Fibroblast of lung (primary cell): ENCODE data around the gene C1RL. TPM values are rescaled to one million over a fixed set of nuclear protein-coding genes. Genes with fewer than 3 reads are reported as not detected.

Experiments
- DNase-seq, 2 donors: peaks; one replicate each; pipeline versions ENCODE4 v3.0.0 to v3.0.0-alpha.2; 2010; ENCODE audit warnings: low read depth in 2 of 2
- H2AFZ ChIP-seq: 2 replicates; pipeline ENCODE4 v1.5.1; 2012; ENCODE audit warnings: low read length, control low read depth, inconsistent platforms
- H3K27ac ChIP-seq: 2 replicates; pipeline ENCODE4 v1.5.1; 2011; ENCODE audit warnings: low read length, control low read depth; ENCODE audit not compliant: insufficient read depth
- H3K27me3 ChIP-seq: 2 replicates; pipeline ENCODE4 v1.5.1; 2011; ENCODE audit warnings: mild to moderate bottlenecking, low read length; ENCODE audit not compliant: control insufficient read depth, insufficient read depth
- H3K36me3 ChIP-seq: 2 replicates; pipeline ENCODE4 v1.5.1; 2011; ENCODE audit warnings: low read length; ENCODE audit not compliant: control insufficient read depth, insufficient read depth
- H3K4me1 ChIP-seq: 2 replicates; pipeline ENCODE4 v1.5.1; 2011; ENCODE audit warnings: low read length; ENCODE audit not compliant: control insufficient read depth, insufficient read depth; ENCODE audit errors: extremely low read depth
- H3K4me2 ChIP-seq: 2 replicates; pipeline ENCODE4 v1.5.1; 2011; ENCODE audit warnings: low read length, control low read depth; ENCODE audit not compliant: insufficient read depth; ENCODE audit errors: extremely low read depth
- H3K4me3 ChIP-seq, 4 experiments: fragments of 200-600 bp in 1 of 4; sonication (generic) in 1 of 4; replicated peaks in 1 of 4; 2 replicates each; pipeline ENCODE4 v1.5.1; 2011 to 2016; ENCODE audit warnings: low read length in 4 of 4, low read depth in 3 of 4, mild to moderate bottlenecking in 3 of 4, control low read depth in 2 of 4, inconsistent platforms in 1 of 4, mixed read lengths in 1 of 4; ENCODE audit not compliant: insufficient read depth in 1 of 4; ENCODE audit errors: control extremely low read depth in 1 of 4
- H3K79me2 ChIP-seq: 2 replicates; pipeline ENCODE4 v1.5.1; 2012; ENCODE audit warnings: mild to moderate bottlenecking, low read length, inconsistent platforms; ENCODE audit not compliant: control insufficient read depth, insufficient read depth
- H3K9ac ChIP-seq: 2 replicates; pipeline ENCODE4 v1.5.1; 2011; ENCODE audit warnings: mild to moderate bottlenecking, low read length, control low read depth; ENCODE audit not compliant: insufficient read depth
- H3K9me3 ChIP-seq: 2 replicates; pipeline ENCODE4 v1.5.1; 2012; ENCODE audit warnings: low read depth, low read length; ENCODE audit not compliant: control insufficient read depth, insufficient read depth
- H4K20me1 ChIP-seq: 2 replicates; pipeline ENCODE4 v1.5.1; 2011; ENCODE audit warnings: low read length; ENCODE audit not compliant: control insufficient read depth, insufficient read depth; ENCODE audit errors: extremely low read depth
- EZH2 ChIP-seq: IDR thresholded peaks from 2 replicates; pipeline ENCODE4 v1.5.1; 2012; ENCODE audit warnings: low read length, control low read depth, mild to moderate bottlenecking; ENCODE audit errors: missing control alignments
- polyA plus RNA-seq, 2 donors: library from polyadenylated mRNA; depleted of rRNA in 1 of 2; stranded (reverse) in 1 of 2; unstranded in 1 of 2; fragments of >200 nt; gene quantifications; 2 replicates each; pipeline ENCODE4 v1.2.1, GENCODE V29; 2011 to 2012; ENCODE audit warnings: missing spikeins in 1 of 2
- total RNA-seq: library from RNA; depleted of rRNA; stranded (reverse); fragments of >200 nt; gene quantifications from 2 replicates; pipeline ENCODE4 v1.2.1, GENCODE V29; 2014
- TF ChIP-seq, protein P1 (sequence below), 2 donors: IDR thresholded peaks in 1 of 2; conservative IDR thresholded peaks in 1 of 2; 1 replicate in 1 of 2; 2 replicates in 1 of 2; pipeline ENCODE4 v1.5.1; 2011 to 2012; ENCODE audit warnings: low read length in 2 of 2, control low read depth in 1 of 2, inconsistent platforms in 1 of 2, low read depth in 1 of 2, mild to moderate bottlenecking in 1 of 2

C1RL gene
- total and polyA plus RNA-seq, 2 donors (not counting 1 experiment from before 2014, with no cell fraction given) = 46.2 to 64.9 TPM

GRCh38 chr12:7139200-7139599 lies 30.2 kb upstream of the C1RL start:
- no peaks in the 10 kb centered on the region for H3K9me3 ChIP-seq
- H3K27ac ChIP-seq = no peak overlapping the region
- no peak overlapping the region for H2AFZ ChIP-seq
- H3K79me2 ChIP-seq = no peaks in the 10 kb centered on the region
- peaks cover 7% of the 10 kb centered on the region for H3K36me3 ChIP-seq
- no peaks in the 10 kb centered on the region for H3K4me1 ChIP-seq
- TF ChIP-seq, protein P1, sequence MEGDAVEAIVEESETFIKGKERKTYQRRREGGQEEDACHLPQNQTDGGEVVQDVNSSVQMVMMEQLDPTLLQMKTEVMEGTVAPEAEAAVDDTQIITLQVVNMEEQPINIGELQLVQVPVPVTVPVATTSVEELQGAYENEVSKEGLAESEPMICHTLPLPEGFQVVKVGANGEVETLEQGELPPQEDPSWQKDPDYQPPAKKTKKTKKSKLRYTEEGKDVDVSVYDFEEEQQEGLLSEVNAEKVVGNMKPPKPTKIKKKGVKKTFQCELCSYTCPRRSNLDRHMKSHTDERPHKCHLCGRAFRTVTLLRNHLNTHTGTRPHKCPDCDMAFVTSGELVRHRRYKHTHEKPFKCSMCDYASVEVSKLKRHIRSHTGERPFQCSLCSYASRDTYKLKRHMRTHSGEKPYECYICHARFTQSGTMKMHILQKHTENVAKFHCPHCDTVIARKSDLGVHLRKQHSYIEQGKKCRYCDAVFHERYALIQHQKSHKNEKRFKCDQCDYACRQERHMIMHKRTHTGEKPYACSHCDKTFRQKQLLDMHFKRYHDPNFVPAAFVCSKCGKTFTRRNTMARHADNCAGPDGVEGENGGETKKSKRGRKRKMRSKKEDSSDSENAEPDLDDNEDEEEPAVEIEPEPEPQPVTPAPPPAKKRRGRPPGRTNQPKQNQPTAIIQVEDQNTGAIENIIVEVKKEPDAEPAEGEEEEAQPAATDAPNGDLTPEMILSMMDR (conservative IDR thresholded peaks at IDR 0.05 in 1 of 2, IDR thresholded peaks at IDR 0.05 in 1 of 2; ENCODE audit: low read depth in 1 of 2, low read length in 2 of 2) = no peak
- no peak for TF ChIP-seq EZH2
- no peak for DNase-seq
- H4K20me1 ChIP-seq = no peaks in the 10 kb centered on the region
- H3K4me3 ChIP-seq = no peak overlapping the region
- H3K4me2 ChIP-seq = no peak overlapping the region
- no peaks in the 10 kb centered on the region for H3K27me3 ChIP-seq
- H3K9ac ChIP-seq = no peak overlapping the region

DNA sequence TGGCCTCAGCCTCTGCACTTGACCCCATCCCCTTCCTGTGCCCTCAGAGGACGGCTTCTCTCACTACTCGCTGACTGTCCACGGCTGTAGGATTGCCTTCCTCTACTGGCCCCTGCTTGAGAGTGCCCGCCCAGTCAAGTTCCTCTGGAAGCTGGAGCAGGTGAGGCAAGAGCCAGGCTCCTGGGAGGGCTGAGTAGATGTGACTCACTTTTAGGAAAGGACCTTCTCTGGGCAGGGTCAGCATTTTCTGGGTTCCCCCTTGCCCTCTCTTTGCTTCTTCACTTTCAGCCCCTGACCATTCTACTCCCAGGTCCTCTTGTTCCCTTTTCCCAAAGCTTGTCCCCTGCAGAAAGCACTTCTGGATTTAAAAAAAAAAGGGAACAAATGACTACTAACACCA lies 28.9 kb upstream of the C1RL start:
- Histone ChIP-seq H3K9ac (no peak overlapping the region), H3K27me3 (no peaks in the 10 kb centered on the region), H3K36me3 (peaks cover 7% of the 10 kb centered on the region), H2AFZ (no peak overlapping the region), H3K4me1 (no peaks in the 10 kb centered on the region), H3K9me3 (no peaks in the 10 kb centered on the region), H3K4me2 (no peak overlapping the region), H3K27ac (no peak overlapping the region), H4K20me1 (no peaks in the 10 kb centered on the region), H3K4me3 (no peak overlapping the region), H3K79me2 (no peaks in the 10 kb centered on the region)
- TF ChIP-seq, protein P1 (conservative IDR thresholded peaks at IDR 0.05 in 1 of 2, IDR thresholded peaks at IDR 0.05 in 1 of 2; ENCODE audit: low read depth in 1 of 2, low read length in 2 of 2) = no peak
- TF ChIP-seq EZH2 = no peak
- DNase-seq = no peak

DNA sequence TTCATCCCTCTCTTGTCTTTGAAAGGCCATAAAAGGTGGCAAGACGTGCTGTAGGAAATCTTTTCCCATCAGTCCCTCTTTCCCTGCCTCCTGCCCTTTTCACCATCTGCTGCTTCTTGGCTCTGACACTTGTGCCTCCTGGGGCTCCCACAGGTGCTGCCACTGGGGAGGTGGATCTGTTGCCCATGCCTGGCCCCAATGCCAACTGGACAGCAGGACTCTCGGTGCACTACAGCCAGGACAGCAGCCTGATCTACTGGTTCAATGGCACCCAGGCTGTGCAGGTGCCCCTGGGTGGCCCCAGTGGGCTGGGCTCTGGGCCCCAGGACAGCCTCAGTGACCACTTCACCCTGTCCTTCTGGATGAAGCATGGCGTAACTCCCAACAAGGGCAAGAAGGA lies 27.7 kb upstream of the C1RL start:
- Histone ChIP-seq H3K9me3 (no peaks in the 10 kb centered on the region), H4K20me1 (no peaks in the 10 kb centered on the region), H3K4me1 (no peaks in the 10 kb centered on the region), H3K27ac (no peak overlapping the region), H2AFZ (no peak overlapping the region), H3K79me2 (no peaks in the 10 kb centered on the region), H3K4me3 (no peak overlapping the region), H3K9ac (no peak overlapping the region), H3K27me3 (no peaks in the 10 kb centered on the region), H3K4me2 (no peak overlapping the region), H3K36me3 (peaks cover 5% of the 10 kb centered on the region)
- TF ChIP-seq, protein P1 (conservative IDR thresholded peaks at IDR 0.05 in 1 of 2, IDR thresholded peaks at IDR 0.05 in 1 of 2; ENCODE audit: low read depth in 1 of 2, low read length in 2 of 2) = no peak
- DNase-seq = no peak
